AG09309 (cell line): ENCODE data around the gene NTMT2.

Experiments
- DNase-seq: peaks from one replicate; pipeline ENCODE4 v3.0.0-alpha.2; 2010; ENCODE audit warnings: low read depth
- H3K4me3 ChIP-seq: 2 replicates; pipeline ENCODE4 v1.5.1; 2011; ENCODE audit warnings: mild to moderate bottlenecking, low read depth, low read length, moderate library complexity; ENCODE audit not compliant: control insufficient read depth
- CTCF ChIP-seq: IDR thresholded peaks from 2 replicates; pipeline ENCODE4 v1.5.1; 2011; ENCODE audit warnings: mild to moderate bottlenecking, low read depth, low read length, inconsistent platforms; ENCODE audit not compliant: insufficient read depth, control insufficient read depth; ENCODE audit errors: missing control alignments

The NTMT2 gene

GRCh38 chr1:170134521-170134920 is 11.2 kb upstream of the NTMT2 start:
- DNase-seq, result no peak
- H3K4me3 ChIP-seq, result no peak overlapping the region
- no peak for TF ChIP-seq CTCF

GRCh38 chr1:170140371-170140770 is 5.4 kb upstream of the NTMT2 start:
- no peak for DNase-seq
- no peak overlapping the region for H3K4me3 ChIP-seq
- no peak for TF ChIP-seq CTCF

DNA sequence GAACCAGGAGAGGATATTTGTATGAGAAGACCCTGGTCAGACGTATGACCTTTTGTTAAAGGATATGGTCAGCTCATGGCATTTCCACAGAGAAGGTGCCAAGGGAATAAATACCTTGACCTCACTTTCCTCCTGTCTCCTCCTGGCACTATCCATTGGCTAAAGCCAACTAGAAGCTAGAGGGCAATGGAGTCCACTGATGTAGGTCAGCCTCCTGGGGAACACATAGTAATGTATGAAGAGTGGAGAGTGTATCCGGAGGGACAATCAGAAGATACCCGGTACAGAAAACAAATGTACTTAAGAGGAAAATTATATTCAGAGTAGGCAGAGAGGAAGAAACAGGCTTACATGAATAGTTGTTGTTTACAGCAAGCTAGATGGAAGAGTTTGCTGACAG is 698 bp upstream of the NTMT2 start:
- H3K4me3 ChIP-seq, result no peak overlapping the region
- no peak for TF ChIP-seq CTCF
- DNase-seq, result no peak

GRCh38 chr1:170146720-170147263 is 1.0 kb downstream of the NTMT2 start:
- TF ChIP-seq CTCF, result no peak
- no peak overlapping the region for H3K4me3 ChIP-seq
- no peak for DNase-seq

DNA sequence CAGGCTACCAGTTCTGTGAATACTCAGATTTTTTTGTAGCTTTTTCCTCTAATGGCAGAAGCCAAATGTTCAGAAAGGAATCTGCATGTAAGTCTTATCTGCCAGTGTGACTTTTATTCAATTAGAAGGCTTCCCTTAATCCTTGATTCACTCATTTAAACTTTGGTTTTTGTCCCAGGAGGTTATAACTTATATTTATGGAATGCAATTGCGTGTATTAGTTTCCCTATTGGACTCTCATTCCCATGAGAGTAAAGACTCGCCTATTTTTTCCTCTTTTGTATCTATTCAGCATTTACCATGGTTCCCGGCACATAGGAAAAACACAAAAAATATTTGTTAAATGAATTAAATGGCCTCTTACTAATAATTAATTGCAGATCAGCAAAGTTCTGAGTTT is 3.5 kb downstream of the NTMT2 start:
- H3K4me3 ChIP-seq, result no peak overlapping the region
- no peak for TF ChIP-seq CTCF
- no peak for DNase-seq

GRCh38 chr1:170150016-170150415 is 4.3 kb downstream of the NTMT2 start:
- no peak for DNase-seq
- H3K4me3 ChIP-seq, result no peak overlapping the region
- TF ChIP-seq CTCF, result no peak

GRCh38 chr1:170150921-170151320 is 5.2 kb downstream of the NTMT2 start:
- no peak overlapping the region for H3K4me3 ChIP-seq
- DNase-seq, result no peak
- no peak for TF ChIP-seq CTCF
